DND-41 (cell line): ENCODE data around the gene CAMTA2.

Experiments
- EZH2 ChIP-seq: IDR thresholded peaks from 3 replicates; pipeline ENCODE4 v1.6.1; 2012; ENCODE audit warnings: borderline replicate concordance, low read depth, mild to moderate bottlenecking, moderate library complexity, low read length, inconsistent platforms; ENCODE audit not compliant: severe bottlenecking
- TF ChIP-seq, protein P1 (sequence below): IDR thresholded peaks from 2 replicates; pipeline ENCODE4 v1.5.1; 2012; ENCODE audit warnings: borderline replicate concordance, low read length, moderate library complexity, mild to moderate bottlenecking; ENCODE audit not compliant: poor library complexity, severe bottlenecking; ENCODE audit errors: extremely low read depth

DNA sequence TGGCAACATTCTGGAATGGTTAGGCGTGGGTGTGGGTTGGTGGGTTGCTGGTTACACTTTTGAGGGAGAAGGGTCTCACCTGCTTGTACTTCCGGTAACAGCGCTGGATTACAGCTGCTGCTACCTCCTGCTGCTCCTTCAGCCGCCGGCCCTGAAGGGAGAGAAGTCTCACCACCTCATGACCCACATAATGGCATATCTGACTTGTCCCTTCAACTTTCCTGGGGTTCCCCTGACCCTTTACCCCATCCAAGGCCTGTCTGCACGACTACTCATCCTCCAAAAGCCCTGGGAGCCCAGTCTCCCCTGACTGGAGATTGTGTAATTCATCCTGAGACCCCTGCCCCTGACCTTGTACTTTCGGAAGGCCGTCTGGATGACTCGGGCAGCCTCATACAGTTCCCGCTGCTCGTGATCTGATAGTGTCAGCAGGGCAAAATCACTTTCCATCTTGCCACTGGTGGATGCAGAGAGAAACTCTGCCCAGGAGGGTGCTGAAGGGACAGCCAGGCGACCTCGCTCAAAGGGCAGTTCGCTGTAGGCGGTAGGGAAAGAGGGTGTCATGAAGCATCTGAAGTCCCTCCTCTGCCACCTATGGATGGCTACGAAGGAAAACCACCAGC, 17.8 kb downstream of the CAMTA2 start:
- TF ChIP-seq, protein P1, sequence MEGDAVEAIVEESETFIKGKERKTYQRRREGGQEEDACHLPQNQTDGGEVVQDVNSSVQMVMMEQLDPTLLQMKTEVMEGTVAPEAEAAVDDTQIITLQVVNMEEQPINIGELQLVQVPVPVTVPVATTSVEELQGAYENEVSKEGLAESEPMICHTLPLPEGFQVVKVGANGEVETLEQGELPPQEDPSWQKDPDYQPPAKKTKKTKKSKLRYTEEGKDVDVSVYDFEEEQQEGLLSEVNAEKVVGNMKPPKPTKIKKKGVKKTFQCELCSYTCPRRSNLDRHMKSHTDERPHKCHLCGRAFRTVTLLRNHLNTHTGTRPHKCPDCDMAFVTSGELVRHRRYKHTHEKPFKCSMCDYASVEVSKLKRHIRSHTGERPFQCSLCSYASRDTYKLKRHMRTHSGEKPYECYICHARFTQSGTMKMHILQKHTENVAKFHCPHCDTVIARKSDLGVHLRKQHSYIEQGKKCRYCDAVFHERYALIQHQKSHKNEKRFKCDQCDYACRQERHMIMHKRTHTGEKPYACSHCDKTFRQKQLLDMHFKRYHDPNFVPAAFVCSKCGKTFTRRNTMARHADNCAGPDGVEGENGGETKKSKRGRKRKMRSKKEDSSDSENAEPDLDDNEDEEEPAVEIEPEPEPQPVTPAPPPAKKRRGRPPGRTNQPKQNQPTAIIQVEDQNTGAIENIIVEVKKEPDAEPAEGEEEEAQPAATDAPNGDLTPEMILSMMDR: no peak
- TF ChIP-seq EZH2: no peak
